Measurements from ENCODE around the gene FGD4.

Gene FGD4

GRCh38 chr12:32688786-32689185 is 289.4 kb downstream of the FGD4 start:
- DNase-seq, result no peak

- no peak for DNase-seq
These were observed 291.6 kb downstream of the FGD4 start for GRCh38 chr12:32690927-32691326.

- DNase-seq, result no peak
These were observed 293.0 kb downstream of the FGD4 start for GRCh38 chr12:32692358-32692757.

- DNase-seq, result no peak
These were observed 293.7 kb downstream of the FGD4 start for GRCh38 chr12:32693036-32693435.

Data from activated CD4-positive, alpha-beta T cell treated with anti-CD3 and anti-CD28 coated beads, Interleukin-2, amount 50 U/mL, for 1 hour (primary cell).